Left lobe of liver (tissue), 2 donors: Measurements from ENCODE around the gene ATF1. TPM values are rescaled to one million over a fixed set of nuclear protein-coding genes. Genes with fewer than 3 reads are reported as not detected.
"Not testable (repeated sequence)": the region's sequence is repeated elsewhere in the genome, so short reads cannot be mapped to it uniquely, and the experiment has no call there.

ENCODE experiments used
- ATAC-seq: fragments of 200-7000 bp; cut with Tn5 transposase; one replicate; pipeline ENCODE4 v1.9.1; 2020; ENCODE audit warnings: mild to moderate bottlenecking, moderate library complexity
- DNase-seq: peaks from one replicate; pipeline ENCODE4 v3.0.0-alpha.2; 2020; ENCODE audit warnings: low spot score
- total RNA-seq: library from RNA; stranded (reverse); gene quantifications from one replicate; pipeline ENCODE4 v1.2.1, GENCODE V29; 2021
- donor health status: DM: no; HTN: no; CAD: no; lungs with moderate emphysema.
- donor health status: DM: no; HTN: yes; CAD: no.

The ATF1 gene
- total RNA-seq, 1 donor from 2014 or later = 13.6 TPM

GRCh38 chr12:50751948-50752721, 11.8 kb upstream of the ATF1 start:
- ATAC-seq = no peak

GRCh38 chr12:50753232-50753769, 10.6 kb upstream of the ATF1 start:
- DNase-seq (no peak), ATAC-seq (no peak)

More at GRCh38 chr12:50751948-50752721, 11.8 kb upstream of the ATF1 start:
- DNase-seq = no peak

- ATAC-seq (peak; percentile 77), DNase-seq (peak; percentile 66)
Observed at GRCh38 chr12:50764286-50765094, 589 bp downstream of the ATF1 start.

- ATAC-seq = peak; percentile 51
Observed at GRCh38 chr12:50765095-50765911, 1.4 kb downstream of the ATF1 start.

GRCh38 chr12:50768391-50768790, 4.5 kb downstream of the ATF1 start:
- DNase-seq (no peak), ATAC-seq (no peak)

More at GRCh38 chr12:50765095-50765911, 1.4 kb downstream of the ATF1 start:
- no peak for DNase-seq

- not testable (repeated sequence) for ATAC-seq, DNase-seq
Observed at GRCh38 chr12:50768813-50769212, 4.9 kb downstream of the ATF1 start.

GRCh38 chr12:50771409-50771808, 7.5 kb downstream of the ATF1 start:
- no peak for DNase-seq
- no peak for ATAC-seq

- DNase-seq = no peak
- no peak for ATAC-seq
Observed at GRCh38 chr12:50772470-50772869, 8.6 kb downstream of the ATF1 start.

GRCh38 chr12:50772877-50773276, 9.0 kb downstream of the ATF1 start:
- DNase-seq = no peak
- ATAC-seq = no peak

GRCh38 chr12:50775251-50775650, 11.3 kb downstream of the ATF1 start:
- ATAC-seq (no peak), DNase-seq (no peak)

GRCh38 chr12:50776749-50777728, 13.1 kb downstream of the ATF1 start:
- no peak for ATAC-seq
- DNase-seq = no peak

- ATAC-seq = no peak
Observed at GRCh38 chr12:50778663-50779590, 15.0 kb downstream of the ATF1 start.

GRCh38 chr12:50780013-50780412, 16.1 kb downstream of the ATF1 start:
- DNase-seq (no peak), ATAC-seq (no peak)

More at GRCh38 chr12:50778663-50779590, 15.0 kb downstream of the ATF1 start:
- DNase-seq = no peak

GRCh38 chr12:50784501-50784900, 20.6 kb downstream of the ATF1 start:
- no peak for ATAC-seq
- DNase-seq = no peak

GRCh38 chr12:50785406-50786001, 21.6 kb downstream of the ATF1 start:
- no peak for DNase-seq
- ATAC-seq = no peak

- no peak for ATAC-seq
- no peak for DNase-seq
Observed at GRCh38 chr12:50786498-50787231, 22.8 kb downstream of the ATF1 start.

- DNase-seq = no peak
- no peak for ATAC-seq
Observed at GRCh38 chr12:50787618-50788017, 23.7 kb downstream of the ATF1 start.
